ENCODE measurements around the gene CMTM2. TPM values are rescaled to one million over a fixed set of nuclear protein-coding genes. Genes with fewer than 3 reads are reported as not detected.
"Not testable (repeated sequence)": the region's sequence is repeated elsewhere in the genome, so short reads cannot be mapped to it uniquely, and the experiment has no call there.

CMTM2 gene
- total and polyA plus RNA-seq, 4 donors: 1.3 TPM; not detected in 3

GRCh38 chr16:66621973-66622372 is 42.7 kb downstream of the CMTM2 start:
- H3K27me3 ChIP-seq (ENCODE audit: control insufficient read depth in 1 of 2, insufficient read depth in 2 of 2, low read length in 1 of 2): no peaks in the 10 kb centered on the region
- peaks cover 0 to 2% of the 10 kb centered on the region in 2 donors for H3K36me3 ChIP-seq (ENCODE audit: control insufficient read depth in 1 of 2, insufficient read depth in 2 of 2, low read length in 1 of 2)
- H3K27ac ChIP-seq (ENCODE audit: low read depth in 1 of 2, low read length in 2 of 2): no peak overlapping the region
- ATAC-seq (ENCODE audit: low FRiP score) (no peak), DNase-seq (no peak)
- no peaks in the 10 kb centered on the region for H3K9me3 ChIP-seq (ENCODE audit: control insufficient read depth, low read length)
- H3K4me3 ChIP-seq (ENCODE audit: low read length in 2 of 2): no peak overlapping the region
- peaks cover 0 to 4% of the 10 kb centered on the region in 2 donors for H3K4me1 ChIP-seq (ENCODE audit: control insufficient read depth in 1 of 2, insufficient read depth in 2 of 2, low read length in 2 of 2)
- 93 to 94% methylated on average over 14 of the region's 14 CpGs for WGBS, 2 donors
- intact Hi-C loops (cut with DNase I): no loop called here

- H3K4me3 ChIP-seq (ENCODE audit: low read length in 2 of 2): no peak overlapping the region
- no peak for DNase-seq
- H3K4me1 ChIP-seq (ENCODE audit: control insufficient read depth in 1 of 2, insufficient read depth in 2 of 2, low read length in 2 of 2): peaks cover 0 to 4% of the 10 kb centered on the region in 2 donors
- no peak overlapping the region for H3K27ac ChIP-seq (ENCODE audit: low read depth in 1 of 2, low read length in 2 of 2)
- WGBS, 2 donors: 86 to 91% methylated on average over 3 of the region's 3 CpGs
- no peaks in the 10 kb centered on the region for H3K27me3 ChIP-seq (ENCODE audit: control insufficient read depth in 1 of 2, insufficient read depth in 2 of 2, low read length in 1 of 2)
- no peaks in the 10 kb centered on the region for H3K9me3 ChIP-seq (ENCODE audit: control insufficient read depth, low read length)
- ATAC-seq (ENCODE audit: low FRiP score): no peak
- peaks cover 0 to 2% of the 10 kb centered on the region in 2 donors for H3K36me3 ChIP-seq (ENCODE audit: control insufficient read depth in 1 of 2, insufficient read depth in 2 of 2, low read length in 1 of 2)
- intact Hi-C loops (cut with DNase I): no loop called here
Measured at GRCh38 chr16:66622863-66623262, 43.6 kb downstream of the CMTM2 start.

GRCh38 chr16:66623755-66624154 is 44.5 kb downstream of the CMTM2 start:
- intact Hi-C loops (cut with DNase I): no loop called here
- no peak overlapping the region for H3K27ac ChIP-seq (ENCODE audit: low read depth in 1 of 2, low read length in 2 of 2)
- no peaks in the 10 kb centered on the region for H3K9me3 ChIP-seq (ENCODE audit: control insufficient read depth, low read length)
- no peak for ATAC-seq (ENCODE audit: low FRiP score)
- peaks cover 0 to 4% of the 10 kb centered on the region in 2 donors for H3K4me1 ChIP-seq (ENCODE audit: control insufficient read depth in 1 of 2, insufficient read depth in 2 of 2, low read length in 2 of 2)
- DNase-seq: no peak
- H3K27me3 ChIP-seq (ENCODE audit: control insufficient read depth in 1 of 2, insufficient read depth in 2 of 2, low read length in 1 of 2): no peaks in the 10 kb centered on the region
- peaks cover 0 to 2% of the 10 kb centered on the region in 2 donors for H3K36me3 ChIP-seq (ENCODE audit: control insufficient read depth in 1 of 2, insufficient read depth in 2 of 2, low read length in 1 of 2)
- H3K4me3 ChIP-seq (ENCODE audit: low read length in 2 of 2): no peak overlapping the region
- 86 to 88% methylated on average over 3 of the region's 3 CpGs for WGBS, 2 donors

- H3K9me3 ChIP-seq (ENCODE audit: control insufficient read depth, low read length); ATAC-seq (ENCODE audit: low FRiP score); DNase-seq; H3K4me3 ChIP-seq (ENCODE audit: low read length in 2 of 2); intact Hi-C loops (cut with DNase I); H3K36me3 ChIP-seq (ENCODE audit: control insufficient read depth in 1 of 2, insufficient read depth in 2 of 2, low read length in 1 of 2); H3K27me3 ChIP-seq (ENCODE audit: control insufficient read depth in 1 of 2, insufficient read depth in 2 of 2, low read length in 1 of 2); H3K4me1 ChIP-seq (ENCODE audit: control insufficient read depth in 1 of 2, insufficient read depth in 2 of 2, low read length in 2 of 2); H3K27ac ChIP-seq (ENCODE audit: low read depth in 1 of 2, low read length in 2 of 2): not testable (repeated sequence)
- WGBS, 2 donors: 88 to 90% methylated on average over 17 of the region's 17 CpGs
Measured at GRCh38 chr16:66627611-66628378, 48.5 kb downstream of the CMTM2 start.

DNA sequence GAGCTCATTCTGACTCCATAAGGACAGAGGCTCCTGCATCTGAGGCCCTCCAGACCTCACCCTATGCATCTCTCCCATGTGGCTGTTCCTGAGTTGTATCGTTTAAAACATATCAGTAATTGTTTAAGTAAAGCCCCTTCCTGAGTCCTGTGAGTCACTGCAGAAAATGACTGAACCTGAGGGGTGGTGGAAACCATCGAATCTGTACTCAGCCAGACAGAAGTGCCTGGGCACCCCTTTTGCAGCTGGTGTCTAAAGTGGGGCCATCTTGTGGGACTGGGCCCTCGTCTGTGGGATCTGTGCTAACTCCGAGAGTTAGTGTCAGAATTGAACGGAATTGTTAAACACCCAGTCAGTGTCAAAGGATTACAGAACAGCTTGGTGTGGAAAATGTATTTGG is 50.6 kb downstream of the CMTM2 start:
- no peak overlapping the region for H3K4me3 ChIP-seq (ENCODE audit: low read length in 2 of 2)
- WGBS, 2 donors: 92 to 95% methylated on average over 5 of the region's 5 CpGs
- no peaks in the 10 kb centered on the region for H3K27me3 ChIP-seq (ENCODE audit: control insufficient read depth in 1 of 2, insufficient read depth in 2 of 2, low read length in 1 of 2)
- ATAC-seq (ENCODE audit: low FRiP score): no peak
- H3K36me3 ChIP-seq (ENCODE audit: control insufficient read depth in 1 of 2, insufficient read depth in 2 of 2, low read length in 1 of 2): no peaks in the 10 kb centered on the region
- intact Hi-C loops (cut with DNase I): no loop called here
- H3K9me3 ChIP-seq (ENCODE audit: control insufficient read depth, low read length): no peaks in the 10 kb centered on the region
- no peaks in the 10 kb centered on the region for H3K4me1 ChIP-seq (ENCODE audit: control insufficient read depth in 1 of 2, insufficient read depth in 2 of 2, low read length in 2 of 2)
- H3K27ac ChIP-seq (ENCODE audit: low read depth in 1 of 2, low read length in 2 of 2): no peak overlapping the region
- no peak for DNase-seq

DNA sequence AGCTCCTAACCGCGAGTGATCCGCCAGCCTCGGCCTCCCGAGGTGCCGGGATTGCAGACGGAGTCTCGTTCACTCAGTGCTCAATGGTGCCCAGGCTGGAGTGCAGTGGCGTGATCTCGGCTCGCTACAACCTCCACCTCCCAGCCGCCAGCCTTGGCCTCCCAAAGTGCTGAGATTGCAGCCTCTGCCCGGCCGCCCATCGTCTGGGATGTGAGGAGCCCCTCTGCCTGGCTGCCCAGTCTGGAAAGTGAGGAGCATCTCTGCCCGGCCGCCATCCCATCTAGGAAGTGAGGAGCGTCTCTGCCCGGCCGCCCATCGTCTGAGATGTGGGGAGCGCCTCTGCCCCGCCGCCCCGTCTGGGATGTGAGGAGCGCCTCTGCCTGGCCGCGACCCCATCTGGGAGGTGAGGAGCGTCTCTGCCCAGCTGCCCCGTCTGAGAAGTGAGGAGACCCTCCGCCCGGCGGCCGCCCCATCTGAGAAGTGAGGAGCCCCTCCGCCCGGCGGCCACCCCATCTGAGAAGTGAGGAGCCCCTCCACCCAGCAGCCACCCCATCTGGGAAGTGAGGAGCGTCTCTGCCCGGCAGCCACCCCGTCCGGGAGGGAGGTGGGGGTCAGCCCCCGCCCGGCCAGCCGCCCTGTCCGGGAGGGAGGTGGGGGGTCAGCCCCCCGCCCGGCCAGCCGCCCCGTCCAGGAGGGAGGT is 51.4 kb downstream of the CMTM2 start:
- H3K4me1 ChIP-seq (ENCODE audit: control insufficient read depth in 1 of 2, insufficient read depth in 2 of 2, low read length in 2 of 2); H3K9me3 ChIP-seq (ENCODE audit: control insufficient read depth, low read length); ATAC-seq (ENCODE audit: low FRiP score); H3K27me3 ChIP-seq (ENCODE audit: control insufficient read depth in 1 of 2, insufficient read depth in 2 of 2, low read length in 1 of 2); H3K4me3 ChIP-seq (ENCODE audit: low read length in 2 of 2); H3K27ac ChIP-seq (ENCODE audit: low read depth in 1 of 2, low read length in 2 of 2); H3K36me3 ChIP-seq (ENCODE audit: control insufficient read depth in 1 of 2, insufficient read depth in 2 of 2, low read length in 1 of 2); intact Hi-C loops (cut with DNase I); DNase-seq: not testable (repeated sequence)
- 94% methylated on average over 15 to 39 of the region's 49 CpGs for WGBS, 2 donors

GRCh38 chr16:66631558-66631957 is 52.3 kb downstream of the CMTM2 start:
- intact Hi-C loops (cut with DNase I); H3K27ac ChIP-seq (ENCODE audit: low read depth in 1 of 2, low read length in 2 of 2); H3K4me1 ChIP-seq (ENCODE audit: control insufficient read depth in 1 of 2, insufficient read depth in 2 of 2, low read length in 2 of 2); H3K9me3 ChIP-seq (ENCODE audit: control insufficient read depth, low read length); H3K4me3 ChIP-seq (ENCODE audit: low read length in 2 of 2); ATAC-seq (ENCODE audit: low FRiP score); H3K27me3 ChIP-seq (ENCODE audit: control insufficient read depth in 1 of 2, insufficient read depth in 2 of 2, low read length in 1 of 2); DNase-seq; H3K36me3 ChIP-seq (ENCODE audit: control insufficient read depth in 1 of 2, insufficient read depth in 2 of 2, low read length in 1 of 2): not testable (repeated sequence)
- 94 to 97% methylated on average over 3 of the region's 4 CpGs for WGBS, 2 donors

GRCh38 chr16:66634527-66635196 is 55.4 kb downstream of the CMTM2 start:
- intact Hi-C loops (cut with DNase I): no loop called here

More at GRCh38 chr16:66634527-66635196, 55.4 kb downstream of the CMTM2 start:
- WGBS, 2 donors: 94 to 96% methylated on average over 4 of the region's 4 CpGs
- no peak for ATAC-seq (ENCODE audit: low FRiP score)
- Histone ChIP-seq H3K4me3 (ENCODE audit: low read length in 2 of 2) (no peak overlapping the region), H3K27ac (ENCODE audit: low read depth in 1 of 2, low read length in 2 of 2) (no peak overlapping the region), H3K9me3 (ENCODE audit: control insufficient read depth, low read length) (no peaks in the 10 kb centered on the region), H3K27me3 (ENCODE audit: control insufficient read depth in 1 of 2, insufficient read depth in 2 of 2, low read length in 1 of 2) (no peaks in the 10 kb centered on the region), H3K36me3 (ENCODE audit: control insufficient read depth in 1 of 2, insufficient read depth in 2 of 2, low read length in 1 of 2) (no peaks in the 10 kb centered on the region), H3K4me1 (ENCODE audit: control insufficient read depth in 1 of 2, insufficient read depth in 2 of 2, low read length in 2 of 2) (no peaks in the 10 kb centered on the region)
- DNase-seq: no peak
